Activated CD4-positive, alpha-beta T cell treated with anti-CD3 and anti-CD28 coated beads, Interleukin-2, amount 50 U/mL, for 24 hours (primary cell): ENCODE results near the gene PTPRK.
"Not testable (repeated sequence)": the region's sequence is repeated elsewhere in the genome, so short reads cannot be mapped to it uniquely, and the experiment has no call there.

Experiments used
- DNase-seq, 2 donors: peaks; one replicate each; pipeline ENCODE4 v3.0.0-alpha.2; 2020; ENCODE audit warnings: low read depth in 1 of 2, low spot score in 1 of 2

Gene PTPRK

GRCh38 chr6:127939442-127940066, 580.8 kb downstream of the PTPRK start:
- no peak for DNase-seq

GRCh38 chr6:127938701-127939100, 581.7 kb downstream of the PTPRK start:
- DNase-seq = no peak

DNA sequence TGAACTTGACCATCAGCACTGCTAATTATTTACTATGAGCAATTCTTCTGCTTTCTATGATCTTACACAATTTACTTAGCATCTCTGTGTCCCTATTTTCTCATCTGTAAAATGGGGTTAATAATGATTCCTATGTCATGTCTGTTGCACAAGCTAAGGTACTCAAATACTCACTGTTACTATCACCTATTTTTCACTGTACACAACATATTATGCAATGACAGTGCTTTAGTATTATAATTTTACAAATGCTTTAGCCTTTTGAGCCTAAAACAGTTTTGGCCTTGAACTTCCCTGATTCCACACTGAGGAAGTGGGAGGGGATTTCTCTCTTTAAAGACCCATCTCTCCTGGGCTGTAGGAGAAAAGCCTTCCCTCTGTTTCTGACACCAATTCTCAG, 582.7 kb downstream of the PTPRK start:
- DNase-seq = no peak

DNA sequence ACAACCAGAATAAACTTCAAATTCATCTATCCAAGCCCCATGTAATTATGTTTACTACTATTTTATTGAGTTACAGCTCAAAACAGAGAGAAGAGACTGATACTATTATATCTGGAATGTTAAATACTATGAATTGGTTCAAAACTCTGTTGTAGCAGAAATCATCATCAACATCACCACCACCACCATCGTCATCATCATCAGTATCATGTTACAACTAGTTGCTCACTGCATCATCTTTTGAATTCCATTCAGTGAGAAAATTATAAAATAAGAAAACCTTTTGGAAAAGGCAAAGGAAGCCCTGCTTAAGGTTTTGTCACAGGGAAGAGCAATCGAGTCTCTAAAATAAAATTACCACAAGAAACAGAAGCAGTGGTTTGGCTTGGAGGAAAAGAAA, 583.3 kb downstream of the PTPRK start:
- DNase-seq = no peak

DNA sequence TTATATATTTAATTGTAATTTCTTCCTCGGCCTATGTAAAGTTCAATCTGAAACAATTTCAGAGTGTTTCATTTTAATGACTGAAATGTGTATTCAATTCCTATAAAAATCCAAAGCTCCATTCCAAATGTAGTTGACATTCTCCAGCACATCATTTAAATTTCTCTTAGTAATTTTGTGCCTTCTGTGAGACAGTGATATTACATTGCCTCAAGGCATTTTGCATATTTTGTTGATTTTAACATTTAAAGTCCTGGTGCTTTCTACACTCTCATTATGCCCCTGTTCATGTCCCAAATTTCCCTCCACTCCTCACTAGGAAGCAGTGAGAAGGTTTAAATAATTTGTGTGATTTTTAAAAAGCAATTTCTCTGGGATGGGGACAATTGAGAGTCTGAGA, 585.4 kb downstream of the PTPRK start:
- no peak for DNase-seq

- DNase-seq = no peak
Observed at GRCh38 chr6:127933852-127934840, 586.3 kb downstream of the PTPRK start.

GRCh38 chr6:127933137-127933536, 587.3 kb downstream of the PTPRK start:
- DNase-seq = no peak

DNA sequence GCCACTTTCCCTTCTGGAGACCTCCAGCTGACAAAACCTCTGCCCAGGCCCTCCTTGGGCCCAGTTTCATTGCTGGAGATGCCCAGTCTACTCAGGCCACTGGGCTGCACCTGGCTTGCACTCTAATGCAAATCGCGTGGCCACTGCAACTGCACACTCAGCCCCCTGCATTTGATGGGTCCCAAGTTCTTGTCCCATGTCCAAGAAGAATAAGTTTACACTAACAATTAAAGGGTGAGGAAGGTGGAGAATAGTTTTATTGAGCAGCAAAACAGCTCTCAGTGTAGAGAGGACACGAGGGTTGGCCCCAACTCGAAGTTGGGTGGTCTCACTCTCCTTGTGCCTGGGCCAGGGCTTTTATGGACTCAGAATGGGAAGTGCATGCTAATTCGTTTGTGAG, 587.7 kb downstream of the PTPRK start:
- no peak for DNase-seq

DNA sequence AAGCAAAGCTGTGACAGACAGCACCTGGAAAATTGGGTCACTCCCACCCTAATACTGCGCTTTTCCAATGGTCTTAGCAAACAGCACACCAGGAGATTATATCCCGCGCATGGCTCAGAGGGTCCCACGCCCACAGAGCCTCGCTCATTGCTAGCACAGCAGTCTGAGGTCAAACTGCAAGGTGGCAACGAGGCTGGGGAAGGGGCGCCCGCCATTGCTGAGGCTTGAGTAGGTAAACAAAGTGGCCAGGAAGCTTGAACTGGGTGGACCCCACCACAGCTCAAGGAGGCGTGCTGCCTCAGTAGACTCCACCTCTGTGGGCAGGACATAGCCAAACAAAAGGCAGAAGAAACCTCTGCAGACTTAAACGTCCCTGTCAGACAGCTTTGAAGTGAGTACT, 594.0 kb downstream of the PTPRK start:
- not testable (repeated sequence) for DNase-seq

DNA sequence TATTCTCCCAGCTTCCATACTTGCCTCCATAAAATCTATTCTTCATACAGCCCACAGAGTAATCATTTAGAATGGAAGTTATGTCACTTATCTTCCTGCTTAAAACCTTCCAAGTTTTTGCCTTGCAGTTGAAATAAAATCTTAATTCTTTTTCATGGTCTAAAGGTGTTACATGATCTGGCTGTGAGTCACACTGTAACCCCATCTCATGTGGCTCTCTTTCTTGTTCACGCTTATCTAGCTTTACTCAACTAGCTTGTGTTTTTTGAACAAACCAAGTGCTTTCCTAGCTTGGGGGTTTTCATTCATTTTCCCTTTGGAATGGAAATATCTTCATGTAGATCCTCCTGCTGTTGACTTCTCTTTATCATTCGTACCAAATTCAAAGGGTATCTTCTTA, 596.0 kb downstream of the PTPRK start:
- no peak for DNase-seq

DNA sequence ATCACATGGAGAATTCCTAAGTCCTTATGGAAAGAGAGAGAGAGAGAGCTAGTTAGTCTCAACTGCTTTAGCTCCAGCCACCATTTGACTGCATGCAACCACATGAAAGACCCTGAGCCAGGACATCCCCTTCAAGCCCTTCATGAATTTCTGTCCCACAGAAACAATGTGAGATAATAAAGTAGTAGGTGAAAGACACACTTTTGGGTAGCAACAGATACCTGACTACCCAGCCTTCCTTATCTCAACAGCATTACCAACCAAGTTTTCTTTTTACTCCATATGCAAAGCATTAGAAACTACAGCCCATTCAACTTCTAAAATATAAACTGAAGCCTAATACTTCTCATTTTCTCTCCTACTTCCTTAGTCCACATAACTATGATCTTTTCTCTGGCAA, 596.4 kb downstream of the PTPRK start:
- no peak for DNase-seq

DNA sequence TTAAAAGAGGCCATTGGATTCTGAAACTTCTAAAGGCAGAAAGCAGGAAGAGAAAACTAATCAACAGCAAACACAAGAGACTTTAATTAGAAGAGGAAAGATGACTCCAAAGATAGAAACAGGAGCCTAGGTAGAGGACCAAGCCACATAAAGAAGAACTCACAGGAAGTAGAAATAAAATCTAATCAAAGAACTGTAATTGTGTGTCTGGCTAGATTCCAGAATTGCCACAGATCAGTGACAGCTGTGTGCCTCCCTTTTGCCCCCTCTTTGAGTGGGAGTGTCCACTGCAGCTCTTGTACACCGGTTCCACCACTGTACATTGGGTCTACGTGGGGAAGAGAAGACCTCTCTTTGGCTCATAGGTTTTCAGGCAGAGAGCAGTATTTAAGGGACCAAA, 597.3 kb downstream of the PTPRK start:
- no peak for DNase-seq

DNA sequence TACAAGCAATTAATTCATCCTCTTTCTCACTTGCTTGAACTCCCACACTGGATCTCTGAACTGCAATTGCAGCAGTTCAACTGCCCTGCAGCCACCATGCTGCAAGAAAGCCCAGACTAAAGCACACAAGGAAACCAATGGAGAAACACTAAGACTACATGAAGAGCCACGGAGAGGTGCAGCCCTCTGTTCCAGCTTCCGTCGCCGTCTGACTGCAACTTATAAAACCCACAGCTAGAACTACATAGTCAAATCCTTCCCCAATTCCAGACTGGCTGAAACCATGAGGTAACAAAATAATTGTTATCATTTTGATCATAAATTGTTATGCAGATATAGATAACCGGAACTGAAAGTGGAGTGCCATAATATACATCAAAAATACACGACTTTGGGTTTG, 598.4 kb downstream of the PTPRK start:
- no peak for DNase-seq

- no peak for DNase-seq
Observed at GRCh38 chr6:127920804-127921203, 599.6 kb downstream of the PTPRK start.
